Measurements from ENCODE around the gene KLHL10.
"Not testable (repeated sequence)": the region's sequence is repeated elsewhere in the genome, so short reads cannot be mapped to it uniquely, and the experiment has no call there.

The KLHL10 gene

DNA sequence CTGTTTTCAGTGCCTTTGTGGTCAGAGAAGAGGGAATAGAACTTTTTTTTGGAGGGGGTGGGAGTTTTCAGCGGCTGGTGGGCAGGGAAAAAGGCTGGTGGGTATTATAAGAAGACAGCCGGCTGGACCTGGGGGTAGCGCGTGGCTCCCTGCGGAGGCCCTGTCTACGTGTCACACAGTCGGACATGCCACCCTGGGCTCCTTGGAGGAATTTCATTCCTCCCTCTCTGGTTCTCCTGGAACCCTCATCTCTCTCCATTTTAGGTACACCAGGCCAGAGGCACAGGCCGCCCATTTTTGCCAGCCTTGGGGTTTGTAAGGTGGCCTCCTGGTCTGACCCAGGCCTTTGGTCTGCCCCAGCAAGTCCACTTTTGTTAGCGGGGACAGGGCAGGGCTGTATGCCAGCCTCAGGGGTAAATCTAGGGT, 23.9 kb upstream of the KLHL10 start:
- DNase-seq: no peak

DNA sequence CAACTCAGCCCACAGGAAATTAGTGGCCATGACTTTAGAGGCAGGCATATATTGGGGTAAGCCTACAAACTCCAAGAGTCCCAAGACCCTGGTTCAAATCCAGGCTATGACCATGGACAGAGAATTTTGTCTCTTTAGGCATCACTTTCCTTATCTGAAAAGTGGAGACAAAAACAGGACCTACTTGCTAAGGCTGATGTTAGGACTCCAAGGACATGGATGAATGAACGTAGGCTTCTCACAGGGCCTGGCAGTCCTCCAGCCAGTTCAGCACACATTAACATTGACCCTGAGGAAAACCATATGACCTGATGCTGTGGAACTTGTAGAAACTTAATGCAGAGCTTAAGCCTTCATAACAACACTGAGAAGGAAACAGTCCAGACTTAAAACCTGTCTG, 23.4 kb upstream of the KLHL10 start:
- no peak for DNase-seq

DNA sequence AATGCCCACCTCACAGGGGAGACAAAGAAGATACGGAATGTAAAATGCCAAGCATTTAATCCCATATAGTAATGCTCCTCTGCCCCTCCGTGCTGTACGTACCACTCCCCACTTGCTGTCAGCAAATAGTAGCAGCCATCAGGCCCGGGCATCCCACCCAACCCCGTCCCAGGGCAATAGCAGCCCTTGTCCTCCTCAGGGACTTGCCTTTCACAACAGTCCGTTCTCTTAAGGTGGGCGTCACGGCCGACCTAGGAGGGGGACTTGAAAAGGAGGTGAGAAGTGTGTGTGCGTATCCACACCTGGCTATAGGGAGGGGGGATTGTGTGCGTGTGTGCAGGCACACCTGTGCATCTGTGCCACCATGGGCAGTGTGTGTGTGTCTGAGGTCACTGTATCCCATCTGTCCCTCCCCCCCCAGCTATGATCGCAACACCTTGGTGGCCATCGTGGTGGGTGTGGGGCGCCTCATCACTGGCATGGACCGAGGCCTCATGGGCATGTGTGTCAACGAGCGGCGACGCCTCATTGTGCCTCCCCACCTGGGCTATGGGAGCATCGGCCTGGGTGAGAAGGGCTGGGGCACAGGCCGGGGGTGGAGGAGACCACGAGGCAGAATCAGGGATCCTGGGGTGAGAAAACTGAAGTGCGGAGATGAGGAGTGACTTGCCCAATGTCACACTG, 20.8 kb upstream of the KLHL10 start:
- DNase-seq: no peak

DNA sequence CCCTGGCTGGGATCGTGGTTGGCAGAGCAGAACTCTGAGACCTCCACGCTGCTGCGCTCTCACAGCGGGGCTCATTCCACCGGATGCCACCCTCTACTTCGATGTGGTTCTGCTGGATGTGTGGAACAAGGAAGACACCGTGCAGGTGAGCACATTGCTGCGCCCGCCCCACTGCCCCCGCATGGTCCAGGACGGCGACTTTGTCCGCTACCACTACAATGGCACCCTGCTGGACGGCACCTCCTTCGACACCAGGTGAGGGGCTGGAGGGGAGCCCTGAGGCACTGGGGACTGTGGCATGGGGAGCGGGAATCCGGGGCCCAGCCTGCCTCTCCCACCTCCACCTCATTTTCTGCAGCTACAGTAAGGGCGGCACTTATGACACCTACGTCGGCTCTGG, 19.6 kb upstream of the KLHL10 start:
- no peak for DNase-seq

DNA sequence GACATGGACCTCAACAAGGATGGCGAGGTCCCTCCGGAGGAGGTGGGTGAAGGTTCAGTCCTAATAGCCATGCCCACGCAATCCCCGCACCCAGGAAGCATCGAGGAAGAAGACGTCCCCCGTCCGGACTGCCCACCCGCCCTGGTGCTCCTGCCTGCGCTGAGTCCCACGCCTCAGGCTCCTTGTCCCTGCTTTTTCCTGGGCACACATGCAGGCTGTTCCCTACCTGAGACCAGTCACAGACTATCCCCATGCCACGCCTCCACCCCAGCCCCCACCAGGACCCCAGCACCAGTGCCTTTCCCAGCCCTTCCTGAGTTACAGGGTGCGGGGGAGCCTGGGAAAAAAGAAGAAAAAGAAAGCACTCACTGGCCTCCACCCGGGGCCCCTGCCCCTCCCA, 15.8 kb upstream of the KLHL10 start:
- no peak for DNase-seq

DNA sequence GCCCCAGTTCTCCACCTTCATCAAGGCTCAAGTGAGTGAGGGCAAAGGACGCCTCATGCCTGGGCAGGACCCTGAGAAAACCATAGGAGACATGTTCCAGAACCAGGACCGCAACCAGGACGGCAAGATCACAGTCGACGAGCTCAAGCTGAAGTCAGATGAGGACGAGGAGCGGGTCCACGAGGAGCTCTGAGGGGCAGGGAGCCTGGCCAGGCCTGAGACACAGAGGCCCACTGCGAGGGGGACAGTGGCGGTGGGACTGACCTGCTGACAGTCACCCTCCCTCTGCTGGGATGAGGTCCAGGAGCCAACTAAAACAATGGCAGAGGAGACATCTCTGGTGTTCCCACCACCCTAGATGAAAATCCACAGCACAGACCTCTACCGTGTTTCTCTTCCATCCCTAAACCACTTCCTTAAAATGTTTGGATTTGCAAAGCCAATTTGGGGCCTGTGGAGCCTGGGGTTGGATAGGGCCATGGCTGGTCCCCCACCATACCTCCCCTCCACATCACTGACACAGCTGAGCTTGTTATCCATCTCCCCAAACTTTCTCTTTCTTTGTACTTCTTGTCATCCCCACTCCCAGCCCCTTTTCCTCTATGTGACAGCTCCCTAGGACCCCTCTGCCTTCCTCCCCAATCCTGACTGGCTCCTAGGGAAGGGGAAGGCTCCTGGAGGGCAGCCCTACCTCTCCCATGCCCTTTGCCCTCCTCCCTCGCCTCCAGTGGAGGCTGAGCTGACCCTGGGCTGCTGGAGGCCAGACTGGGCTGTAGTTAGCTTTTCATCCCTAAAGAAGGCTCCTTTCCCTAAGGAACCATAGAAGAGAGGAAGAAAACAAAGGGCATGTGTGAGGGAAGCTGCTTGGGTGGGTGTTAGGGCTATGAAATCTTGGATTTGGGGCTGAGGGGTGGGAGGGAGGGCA, 15.1 kb upstream of the KLHL10 start:
- DNase-seq: no peak

DNA sequence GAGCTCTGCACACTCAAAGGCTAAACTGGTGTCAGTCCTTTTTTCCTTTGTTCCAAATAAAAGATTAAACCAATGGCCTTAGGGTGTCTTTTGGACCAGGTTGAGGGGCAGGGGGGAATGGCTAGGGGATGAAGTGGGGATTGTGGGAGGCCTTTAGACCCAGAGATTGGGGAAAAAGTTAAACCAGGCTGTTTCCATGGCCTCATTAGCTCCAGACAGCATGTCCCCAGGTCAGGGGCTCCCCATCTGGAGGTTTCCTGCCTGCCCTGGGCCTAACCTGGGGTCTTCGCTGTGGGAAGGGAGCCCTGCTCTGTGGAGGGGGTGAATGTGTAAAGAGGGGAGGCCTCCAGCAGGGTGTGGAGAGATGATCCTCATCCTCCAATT, 14.5 kb upstream of the KLHL10 start:
- no peak for DNase-seq

DNA sequence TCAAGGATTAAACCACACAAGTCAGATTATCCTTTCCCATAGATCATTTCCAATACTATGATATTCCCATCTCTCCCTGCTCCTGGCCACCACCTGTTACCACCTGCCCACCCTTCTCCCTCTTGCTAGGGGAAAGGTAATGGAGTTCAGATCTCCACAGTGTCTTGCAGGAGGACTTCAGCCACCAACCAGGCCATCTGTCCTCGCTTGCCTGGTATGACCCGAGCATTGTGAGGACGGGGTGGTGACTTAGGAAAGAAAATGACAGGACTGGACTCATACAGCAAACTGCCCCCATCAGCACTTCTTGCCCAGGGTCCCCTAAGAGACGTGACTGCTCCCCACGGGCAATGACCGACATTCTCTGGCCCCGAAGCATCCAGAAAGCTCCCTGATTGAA, 14.0 kb upstream of the KLHL10 start:
- DNase-seq: no peak

DNA sequence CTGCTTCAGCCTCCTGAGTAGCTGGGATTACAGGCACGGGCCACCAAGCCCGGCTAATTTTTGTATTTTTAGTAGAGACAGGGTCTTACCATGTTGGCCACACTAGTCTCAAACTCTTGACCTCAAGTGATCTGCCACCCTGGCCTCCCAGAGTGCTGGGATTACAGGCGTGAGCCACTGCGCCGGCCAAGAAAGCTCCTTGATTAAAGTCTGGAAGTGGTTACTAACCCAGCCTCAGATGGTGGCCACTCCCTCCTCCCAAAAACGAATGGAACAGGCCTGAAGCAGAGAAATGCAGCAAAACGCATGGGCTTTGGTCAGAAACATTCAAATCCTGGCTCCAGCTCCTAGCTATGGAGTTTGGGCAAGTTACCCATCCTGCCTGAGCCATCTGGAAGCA, 13.5 kb upstream of the KLHL10 start:
- no peak for DNase-seq

DNA sequence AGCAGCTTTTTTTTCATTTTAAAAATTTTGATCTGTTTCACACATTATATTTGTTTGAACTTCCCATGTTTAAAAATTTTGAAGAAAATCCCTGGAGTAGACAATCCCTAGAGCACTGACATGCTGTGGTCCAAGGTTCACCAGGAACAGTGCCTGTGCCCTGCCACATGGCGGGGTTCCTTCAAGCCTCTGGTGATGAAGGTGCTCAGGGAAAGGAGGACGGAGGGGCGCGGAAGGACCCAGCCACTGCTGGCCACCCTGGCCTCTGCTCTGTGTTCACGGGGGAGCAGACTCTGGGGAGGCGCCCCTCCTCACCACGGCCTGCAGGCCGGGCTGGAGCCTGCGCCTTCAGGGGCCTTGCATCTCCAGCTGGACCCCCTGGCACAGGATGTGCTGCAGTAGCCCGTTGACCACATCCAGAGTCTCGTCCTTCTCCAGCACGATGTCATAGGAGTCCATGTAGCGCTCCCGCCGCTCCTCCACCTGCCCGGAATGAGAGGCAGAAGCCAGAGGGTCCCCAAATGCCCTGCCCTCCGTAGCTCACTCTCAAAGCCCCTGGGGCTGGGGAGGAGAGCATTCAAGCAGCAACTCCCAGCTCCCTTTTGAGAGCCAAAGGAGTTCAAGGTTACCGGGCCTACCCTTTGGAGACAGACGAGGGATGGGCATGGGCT, 12.3 kb upstream of the KLHL10 start:
- DNase-seq: no peak

DNA sequence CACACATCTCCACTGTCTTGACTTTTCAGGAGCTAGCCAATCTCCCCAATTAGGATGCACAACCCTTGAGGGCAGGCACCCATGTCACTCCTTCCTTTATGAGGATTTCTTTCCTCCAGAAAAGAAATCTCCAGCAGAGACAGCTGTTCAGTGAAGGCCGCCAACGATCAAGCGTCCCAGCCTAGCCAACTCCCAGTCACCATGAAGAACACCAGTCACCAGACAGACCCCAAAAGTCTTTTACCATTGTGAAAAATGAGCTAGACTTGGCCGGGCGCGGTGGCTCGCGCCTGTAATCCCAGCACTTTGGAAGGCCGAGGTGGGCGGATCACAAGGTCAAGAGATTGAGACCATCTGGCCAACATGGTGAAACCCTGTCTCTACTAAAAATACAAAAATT, 7.7 kb upstream of the KLHL10 start:
- not testable (repeated sequence) for DNase-seq

DNA sequence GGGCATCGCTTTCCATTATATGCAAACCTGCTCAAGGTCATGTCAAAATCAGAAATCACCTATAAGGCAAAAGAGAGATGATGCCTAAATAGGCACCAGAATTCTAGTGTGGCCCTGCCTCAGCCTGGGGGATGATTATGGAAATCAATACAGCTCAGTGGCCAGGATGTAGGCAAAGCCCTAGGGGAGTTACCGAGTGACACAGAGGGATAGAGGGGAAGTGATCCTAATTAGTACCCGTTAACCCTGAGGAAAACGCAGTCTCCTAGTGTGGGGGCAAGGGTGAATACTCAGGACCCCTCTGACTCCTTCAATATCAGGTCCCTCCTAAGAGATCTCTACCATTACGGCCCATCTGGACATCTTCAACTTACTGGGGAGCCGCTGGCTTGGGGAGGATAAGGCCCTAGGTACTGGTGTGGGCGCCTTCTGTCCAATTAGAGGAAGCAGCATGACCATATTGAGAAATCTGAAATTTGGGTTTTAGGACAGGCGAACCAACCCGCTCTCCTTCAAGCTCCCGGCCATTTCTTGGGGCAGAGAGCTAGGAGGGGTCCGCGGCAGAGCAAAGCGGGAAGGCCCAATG, 2.3 kb upstream of the KLHL10 start:
- DNase-seq: no peak

DNA sequence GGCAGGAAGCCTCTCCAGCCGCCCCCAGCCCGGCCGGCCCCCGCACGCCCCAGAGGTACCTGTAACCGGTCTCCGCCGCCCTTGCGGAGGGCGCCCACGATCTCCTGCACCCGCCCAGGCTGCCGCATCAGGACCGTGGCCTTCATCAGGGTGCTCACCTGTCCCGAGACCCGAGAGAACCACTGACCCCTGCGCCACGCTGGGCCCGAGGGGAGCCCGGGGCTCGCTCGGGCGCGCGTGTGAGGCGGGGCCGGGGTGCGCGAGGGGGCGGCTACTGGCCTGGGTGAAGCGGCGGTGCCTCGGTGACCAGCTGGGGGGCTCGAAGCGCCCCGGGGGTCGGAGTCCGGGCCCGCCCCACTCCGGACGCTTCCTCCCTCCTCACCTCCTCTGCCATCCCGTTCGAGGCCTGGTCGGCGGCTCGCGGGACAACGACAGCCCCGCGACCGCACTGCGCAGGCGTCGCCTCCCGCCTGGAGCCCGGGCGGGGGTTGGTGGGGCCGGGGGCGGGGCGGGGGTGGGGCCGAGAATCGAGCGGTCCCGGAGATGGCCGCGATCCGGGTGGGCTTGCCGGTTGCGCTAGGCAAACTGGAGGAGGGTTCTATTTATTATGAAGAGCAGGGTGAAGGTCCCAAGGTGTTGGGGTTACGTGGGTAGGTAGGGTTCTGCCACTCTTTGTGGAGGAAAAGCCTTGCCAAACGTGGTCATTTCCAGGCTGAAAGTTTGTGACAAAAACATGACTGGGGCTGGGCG, 1.6 kb upstream of the KLHL10 start, which contains the start of gene NT5C3B:
TSS of gene NT5C3B (minus strand) at position 433 of the 750 bp plus-strand sequence. CDS start at position 394, 39 bp downstream.
- no peak for DNase-seq

DNA sequence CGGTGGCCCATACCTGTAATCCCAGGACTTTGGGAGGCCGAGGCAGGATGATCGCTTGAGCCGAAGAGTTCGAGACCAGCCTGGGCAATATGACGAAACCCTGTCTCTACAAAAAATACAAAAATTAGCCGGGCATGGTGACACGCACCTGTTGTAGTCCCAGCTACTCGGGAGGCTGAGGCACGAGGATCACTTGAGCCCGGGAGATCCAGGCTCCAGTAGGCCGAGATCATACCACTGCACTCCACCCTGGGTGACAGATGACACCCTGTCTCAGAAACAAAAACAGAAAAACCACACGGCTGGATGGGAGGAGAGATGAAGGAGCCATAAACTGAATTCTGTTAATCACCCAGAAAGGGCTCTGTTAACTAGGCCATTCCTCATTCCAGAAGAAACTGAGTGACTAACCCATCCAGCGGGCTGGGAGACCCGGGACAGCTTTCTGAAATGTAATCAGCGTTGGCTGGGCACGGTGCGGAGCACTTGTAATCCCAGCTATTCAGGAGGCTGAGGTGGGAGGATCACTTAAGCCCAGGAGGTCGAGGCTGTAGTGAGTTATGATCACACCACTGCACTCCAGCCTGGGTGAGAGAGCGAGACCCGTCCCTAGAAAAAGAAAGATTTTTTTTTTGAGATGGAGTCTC, 952 bp upstream of the KLHL10 start:
- DNase-seq: no peak

DNA sequence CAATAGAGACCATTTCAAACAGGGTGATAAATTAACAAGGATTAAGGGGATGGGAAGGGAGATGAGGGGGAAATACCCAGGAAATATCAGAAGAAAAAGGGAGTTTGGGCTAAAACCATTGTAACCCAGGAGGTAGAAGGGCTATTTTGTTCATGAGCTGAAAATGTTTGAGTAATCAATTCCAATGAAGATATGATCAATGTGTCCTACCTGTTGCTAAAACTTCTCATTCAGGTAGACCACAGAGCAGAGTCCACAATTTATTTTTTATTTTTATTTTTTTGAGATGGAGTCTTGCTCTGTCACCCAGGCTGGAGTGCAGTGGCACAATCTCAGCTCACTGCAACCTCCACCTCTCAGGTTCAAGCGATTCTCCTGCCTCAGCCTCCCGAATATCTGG, 1.8 kb downstream of the KLHL10 start:
- not testable (repeated sequence) for DNase-seq

DNA sequence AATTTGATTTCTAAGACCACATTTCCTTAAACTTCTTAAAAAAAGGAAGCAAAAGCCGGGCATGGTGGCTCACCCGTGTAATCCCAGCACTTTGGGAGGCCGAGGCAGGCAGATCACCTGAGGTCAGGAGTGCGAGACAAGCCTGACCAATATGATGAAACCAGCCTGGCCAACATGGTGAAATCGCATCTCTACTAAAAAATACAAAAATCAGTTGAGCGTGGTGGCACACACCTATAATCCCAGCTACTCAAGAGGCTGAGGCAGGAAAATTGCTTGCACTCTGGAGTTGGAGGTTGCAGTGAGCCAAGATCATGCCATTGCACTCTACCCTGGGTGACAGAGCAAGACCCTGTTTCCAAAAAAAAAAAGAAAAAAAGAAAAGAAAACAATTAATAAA, 3.2 kb downstream of the KLHL10 start:
- not testable (repeated sequence) for DNase-seq

DNA sequence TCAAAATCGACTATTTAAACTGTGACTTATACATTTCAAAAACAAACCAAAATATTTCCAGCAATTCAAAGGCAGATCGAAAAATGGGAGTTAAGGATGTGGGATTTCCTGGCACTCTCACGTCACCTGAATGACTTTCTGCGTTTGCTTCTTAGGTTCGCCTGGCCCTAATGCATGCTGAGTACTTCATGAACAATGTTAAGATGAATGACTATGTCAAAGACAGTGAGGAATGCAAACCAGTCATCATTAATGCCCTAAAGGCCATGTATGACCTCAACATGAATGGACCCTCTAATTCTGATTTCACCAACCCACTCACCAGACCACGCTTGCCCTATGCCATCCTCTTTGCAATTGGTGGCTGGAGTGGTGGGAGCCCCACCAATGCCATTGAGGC, 7.3 kb downstream of the KLHL10 start:
- DNase-seq: no peak

DNA sequence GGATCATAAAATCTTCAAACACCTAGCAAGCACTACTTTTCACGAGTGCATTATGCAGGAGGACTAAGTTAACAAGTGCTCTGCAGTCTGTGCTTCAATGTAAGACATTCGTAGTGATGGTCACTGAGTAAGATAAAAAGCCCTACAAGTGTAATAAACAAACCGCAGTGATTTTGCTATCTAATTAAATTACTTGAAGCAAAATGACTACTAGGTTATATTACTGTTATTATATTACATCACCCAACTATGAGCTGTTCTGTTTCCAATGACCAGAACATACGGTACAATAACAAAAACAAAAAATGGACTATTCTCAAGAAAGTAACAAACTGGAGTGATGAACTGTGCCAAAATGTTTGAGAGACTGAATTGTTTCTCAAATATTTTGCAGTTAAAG, 11.2 kb downstream of the KLHL10 start:
- no peak for DNase-seq

DNA sequence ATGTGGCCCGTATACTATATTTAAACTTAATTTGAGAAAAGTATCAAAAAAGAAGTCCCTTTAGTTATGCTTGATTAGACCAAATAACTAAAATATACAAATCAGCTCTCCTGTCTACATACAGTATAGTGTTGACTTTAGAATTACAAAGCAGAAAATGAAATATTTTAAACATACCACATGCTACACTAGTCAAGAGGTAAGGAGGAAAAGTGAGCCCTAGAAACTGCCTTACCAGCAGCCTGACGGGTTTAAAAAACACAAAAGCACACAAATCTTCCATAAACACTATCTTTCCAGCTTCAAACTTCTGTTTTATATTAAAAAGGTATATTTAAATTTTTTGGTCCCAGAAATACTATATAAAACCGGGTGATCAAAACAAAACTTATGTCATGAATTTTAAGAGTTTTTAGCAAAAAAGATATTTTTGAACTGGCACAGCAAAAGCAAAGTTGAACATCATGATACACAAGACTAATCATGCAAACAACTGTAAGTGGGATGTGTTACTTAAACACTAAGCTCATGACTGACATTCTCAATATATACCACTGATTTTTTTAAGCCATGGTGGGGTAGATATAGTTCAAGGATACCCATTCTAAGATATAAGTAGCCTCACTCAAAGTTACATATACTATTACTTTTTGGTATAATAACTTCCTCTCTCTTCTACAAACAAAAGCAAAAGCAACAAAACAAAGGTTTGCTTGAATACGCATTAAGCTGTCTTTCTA, 11.8 kb downstream of the KLHL10 start:
- no peak for DNase-seq

DNA sequence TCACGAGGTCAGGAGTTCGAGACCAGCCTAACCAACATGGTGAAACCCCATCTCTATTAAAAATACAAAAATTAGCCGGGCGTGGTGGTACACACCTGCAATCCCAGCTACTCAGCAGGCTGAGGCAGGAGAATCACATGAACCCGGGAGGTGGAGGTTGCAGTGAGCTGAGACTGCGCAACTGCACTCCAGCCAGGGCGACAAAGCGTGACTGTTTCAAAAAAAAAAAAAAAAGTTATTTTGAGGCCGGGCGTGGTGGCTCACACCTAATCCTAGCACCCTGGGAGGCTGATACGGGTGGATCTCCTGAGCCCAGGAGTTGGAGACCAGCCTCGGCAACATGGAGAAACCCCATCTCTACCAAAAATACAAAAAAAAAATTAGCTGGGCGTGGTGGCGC, 13.8 kb downstream of the KLHL10 start:
- not testable (repeated sequence) for DNase-seq

DNA sequence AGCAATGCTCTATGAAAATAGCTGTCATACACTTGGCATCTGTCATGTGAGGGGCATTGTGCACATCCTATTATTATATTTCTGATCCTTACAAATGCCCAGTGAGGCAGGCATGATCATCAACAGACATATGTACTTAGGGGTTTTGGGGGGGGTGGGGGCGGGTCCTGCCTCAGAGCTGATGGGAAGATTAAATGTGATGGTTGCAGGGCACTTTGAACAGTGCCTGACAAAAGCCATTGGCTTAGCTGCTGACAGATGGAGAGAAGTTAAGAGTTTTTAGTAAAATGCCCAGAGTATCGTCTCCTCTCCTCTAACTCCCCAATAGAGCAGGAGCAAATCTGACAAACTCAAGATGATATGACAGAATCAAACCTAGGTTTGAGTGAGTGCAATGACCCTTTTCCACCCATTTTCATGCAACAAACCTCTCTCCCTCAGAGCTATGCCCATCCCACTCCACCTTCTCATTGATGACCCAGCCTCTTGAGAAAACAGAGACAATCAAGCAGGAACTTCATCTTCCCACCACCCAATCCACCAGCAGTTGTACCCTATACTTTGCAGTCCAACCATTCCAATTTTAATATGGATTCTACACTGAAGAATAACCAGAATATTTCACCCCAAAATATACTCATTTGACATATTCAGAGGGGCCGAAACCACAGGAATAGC, 22.8 kb downstream of the KLHL10 start:
- no peak for DNase-seq

Data from SHP77 treated with DMSO at 0.1 percent for 48 hours (cell line).